Measurements from ENCODE around the gene KLRC3. TPM values are rescaled to one million over a fixed set of nuclear protein-coding genes. Genes with fewer than 3 reads are reported as not detected.
"Not testable (repeated sequence)": the region's sequence is repeated elsewhere in the genome, so short reads cannot be mapped to it uniquely, and the experiment has no call there.

KLRC3 gene
- total and polyA plus RNA-seq, 4 donors = 0.22 to 2.6 (median 0.44) TPM; not detected in 1

DNA sequence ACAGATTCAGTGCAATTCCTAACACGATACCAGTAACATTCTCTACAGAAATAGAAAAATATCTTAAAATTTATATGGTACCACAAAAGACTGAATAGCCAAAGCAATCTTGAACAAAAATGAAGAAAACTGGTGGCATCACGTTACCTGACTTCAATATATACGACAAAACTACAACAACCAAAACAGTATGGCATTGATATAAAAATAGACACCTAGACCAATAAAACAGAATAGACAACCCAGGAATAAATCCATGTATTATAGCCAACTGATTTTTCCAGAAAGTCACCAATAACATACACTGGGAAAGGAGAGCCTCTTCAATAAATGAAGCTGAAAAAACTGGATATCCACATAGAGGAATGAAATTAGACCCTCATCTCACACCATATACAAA is 36.2 kb downstream of the KLRC3 start:
- no peaks in the 10 kb centered on the region for H3K27me3 ChIP-seq (ENCODE audit: control insufficient read depth in 3 of 3, insufficient read depth in 3 of 3, low read length in 2 of 3)
- TF ChIP-seq, protein P1, sequence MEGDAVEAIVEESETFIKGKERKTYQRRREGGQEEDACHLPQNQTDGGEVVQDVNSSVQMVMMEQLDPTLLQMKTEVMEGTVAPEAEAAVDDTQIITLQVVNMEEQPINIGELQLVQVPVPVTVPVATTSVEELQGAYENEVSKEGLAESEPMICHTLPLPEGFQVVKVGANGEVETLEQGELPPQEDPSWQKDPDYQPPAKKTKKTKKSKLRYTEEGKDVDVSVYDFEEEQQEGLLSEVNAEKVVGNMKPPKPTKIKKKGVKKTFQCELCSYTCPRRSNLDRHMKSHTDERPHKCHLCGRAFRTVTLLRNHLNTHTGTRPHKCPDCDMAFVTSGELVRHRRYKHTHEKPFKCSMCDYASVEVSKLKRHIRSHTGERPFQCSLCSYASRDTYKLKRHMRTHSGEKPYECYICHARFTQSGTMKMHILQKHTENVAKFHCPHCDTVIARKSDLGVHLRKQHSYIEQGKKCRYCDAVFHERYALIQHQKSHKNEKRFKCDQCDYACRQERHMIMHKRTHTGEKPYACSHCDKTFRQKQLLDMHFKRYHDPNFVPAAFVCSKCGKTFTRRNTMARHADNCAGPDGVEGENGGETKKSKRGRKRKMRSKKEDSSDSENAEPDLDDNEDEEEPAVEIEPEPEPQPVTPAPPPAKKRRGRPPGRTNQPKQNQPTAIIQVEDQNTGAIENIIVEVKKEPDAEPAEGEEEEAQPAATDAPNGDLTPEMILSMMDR (IDR thresholded peaks at IDR 0.05; ENCODE audit: control extremely low read depth, extremely low read depth) = no peak
- no peak for DNase-seq
- no peak for ATAC-seq (ENCODE audit: insufficient read depth, low FRiP score)
- H3K9ac ChIP-seq (ENCODE audit: insufficient read depth in 1 of 2, low read length in 2 of 2) = no peak overlapping the region
- WGBS, 2 donors = 92 to 94% methylated on average over 3 of the region's 3 CpGs
- H3K4me3 ChIP-seq = no peak overlapping the region
- no peaks in the 10 kb centered on the region for H3K4me1 ChIP-seq (ENCODE audit: control insufficient read depth in 5 of 5, insufficient read depth in 5 of 5, low read length in 5 of 5)
- H3K27ac ChIP-seq (ENCODE audit: low read depth in 1 of 2, low read length in 1 of 2) = no peak overlapping the region
- no peaks in the 10 kb centered on the region for H3K9me3 ChIP-seq (ENCODE audit: control insufficient read depth in 4 of 4, insufficient read depth in 3 of 4, low read length in 3 of 4)
- no peaks in the 10 kb centered on the region for H3K36me3 ChIP-seq (ENCODE audit: control insufficient read depth in 4 of 4, insufficient read depth in 4 of 4, low read length in 4 of 4)

DNA sequence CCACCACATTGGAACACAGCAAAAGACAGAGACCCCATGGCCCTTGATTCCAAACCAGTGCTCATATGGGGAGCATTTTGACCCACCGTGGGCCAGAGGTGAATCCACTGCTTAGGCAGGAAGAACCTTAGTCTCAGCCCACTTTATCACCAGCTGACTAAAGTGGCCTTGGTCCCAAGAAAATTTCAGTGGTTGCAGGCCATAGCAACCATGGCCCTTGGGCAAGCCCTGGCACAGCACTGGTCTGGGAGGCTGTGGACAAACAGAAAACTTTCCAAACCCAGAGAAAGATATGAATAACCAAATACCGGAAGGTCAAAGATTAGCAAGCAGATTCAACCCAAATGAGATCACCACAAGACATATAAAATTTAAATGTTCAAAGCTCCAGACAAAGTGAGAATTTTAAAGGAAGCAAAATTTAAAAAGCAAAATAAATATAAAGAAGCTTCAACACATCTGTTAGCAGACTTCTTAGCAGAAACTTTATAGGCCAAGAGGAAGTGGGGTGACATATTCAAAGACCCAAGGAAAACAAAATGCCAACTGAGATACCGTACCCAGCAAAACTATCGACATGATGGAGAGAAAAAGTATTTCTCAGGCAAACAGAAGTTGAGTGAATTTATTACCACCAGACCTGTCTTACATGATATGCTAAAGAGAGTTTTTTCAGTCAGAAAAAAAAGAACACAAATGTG is 38.3 kb downstream of the KLRC3 start:
- DNase-seq = no peak
- WGBS, 2 donors = 85 to 86% methylated on average over 4 of the region's 4 CpGs
- no peaks in the 10 kb centered on the region for H3K9me3 ChIP-seq (ENCODE audit: control insufficient read depth in 4 of 4, insufficient read depth in 3 of 4, low read length in 3 of 4)
- TF ChIP-seq, protein P1 (IDR thresholded peaks at IDR 0.05; ENCODE audit: control extremely low read depth, extremely low read depth) = no peak
- no peak overlapping the region for H3K27ac ChIP-seq (ENCODE audit: low read depth in 1 of 2, low read length in 1 of 2)
- H3K36me3 ChIP-seq (ENCODE audit: control insufficient read depth in 4 of 4, insufficient read depth in 4 of 4, low read length in 4 of 4) = no peaks in the 10 kb centered on the region
- no peaks in the 10 kb centered on the region for H3K27me3 ChIP-seq (ENCODE audit: control insufficient read depth in 3 of 3, insufficient read depth in 3 of 3, low read length in 2 of 3)
- ATAC-seq (ENCODE audit: insufficient read depth, low FRiP score) = no peak
- H3K4me3 ChIP-seq = no peak overlapping the region
- no peaks in the 10 kb centered on the region for H3K4me1 ChIP-seq (ENCODE audit: control insufficient read depth in 5 of 5, insufficient read depth in 5 of 5, low read length in 5 of 5)
- H3K9ac ChIP-seq (ENCODE audit: insufficient read depth in 1 of 2, low read length in 2 of 2) = no peak overlapping the region

DNA sequence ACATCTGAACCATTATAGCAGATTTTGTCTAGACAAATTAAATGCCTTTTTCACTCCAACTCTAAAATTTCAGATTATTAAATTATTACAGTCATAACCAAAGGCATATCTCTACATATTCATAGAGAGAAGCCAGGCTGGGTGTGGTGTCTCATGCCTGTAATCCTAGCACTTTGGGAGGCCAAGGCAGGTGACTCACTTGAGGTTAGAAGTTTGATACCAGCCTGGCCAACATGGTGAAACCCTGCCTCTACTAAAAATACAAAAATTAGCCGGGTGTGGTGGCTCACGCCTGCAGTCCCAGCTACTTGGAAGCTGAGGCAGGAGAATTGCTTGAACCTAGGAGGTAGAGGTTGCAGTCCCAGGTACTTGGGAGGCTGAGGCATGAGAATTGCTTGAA is 41.7 kb downstream of the KLRC3 start:
- not testable (repeated sequence) for H3K9me3 ChIP-seq (ENCODE audit: control insufficient read depth in 4 of 4, insufficient read depth in 3 of 4, low read length in 3 of 4); DNase-seq; ATAC-seq (ENCODE audit: insufficient read depth, low FRiP score); H3K36me3 ChIP-seq (ENCODE audit: control insufficient read depth in 4 of 4, insufficient read depth in 4 of 4, low read length in 4 of 4); H3K4me3 ChIP-seq; H3K27ac ChIP-seq (ENCODE audit: low read depth in 1 of 2, low read length in 1 of 2); H3K9ac ChIP-seq (ENCODE audit: insufficient read depth in 1 of 2, low read length in 2 of 2); H3K4me1 ChIP-seq (ENCODE audit: control insufficient read depth in 5 of 5, insufficient read depth in 5 of 5, low read length in 5 of 5); H3K27me3 ChIP-seq (ENCODE audit: control insufficient read depth in 3 of 3, insufficient read depth in 3 of 3, low read length in 2 of 3)
- 90 to 100% methylated on average over 2 of the region's 2 CpGs for WGBS, 2 donors

DNA sequence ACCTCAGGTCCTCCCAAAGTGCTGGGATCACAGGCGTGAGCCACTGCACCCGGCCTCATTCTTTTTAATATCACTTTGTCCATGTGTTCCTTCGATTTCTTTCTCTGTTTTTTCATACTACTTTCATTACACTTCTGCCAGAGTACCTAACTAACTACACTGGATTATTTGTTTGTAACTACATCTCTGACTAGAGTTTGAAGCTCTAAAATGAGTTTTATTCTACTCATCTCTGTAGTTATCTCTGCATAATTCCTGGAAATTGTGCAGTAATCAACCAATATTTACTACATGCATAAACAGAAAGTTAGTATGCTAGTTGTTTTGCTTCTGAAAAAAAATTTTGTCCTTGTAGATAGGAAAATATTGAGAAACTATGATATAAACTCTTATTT is 45.8 kb downstream of the KLRC3 start:
- ATAC-seq (ENCODE audit: insufficient read depth, low FRiP score) (no peak), DNase-seq (no peak)
- Histone ChIP-seq H3K27me3 (ENCODE audit: control insufficient read depth in 3 of 3, insufficient read depth in 3 of 3, low read length in 2 of 3) (no peaks in the 10 kb centered on the region), H3K4me3 (no peak overlapping the region), H3K4me1 (ENCODE audit: control insufficient read depth in 5 of 5, insufficient read depth in 5 of 5, low read length in 5 of 5) (peaks cover 0 to 4% (median 0%) of the 10 kb centered on the region in 5 donors), H3K36me3 (ENCODE audit: control insufficient read depth in 4 of 4, insufficient read depth in 4 of 4, low read length in 4 of 4) (no peaks in the 10 kb centered on the region), H3K27ac (ENCODE audit: low read depth in 1 of 2, low read length in 1 of 2) (no peak overlapping the region), H3K9ac (ENCODE audit: insufficient read depth in 1 of 2, low read length in 2 of 2) (no peak overlapping the region), H3K9me3 (ENCODE audit: control insufficient read depth in 4 of 4, insufficient read depth in 3 of 4, low read length in 3 of 4) (no peaks in the 10 kb centered on the region)
- TF ChIP-seq, protein P1 (IDR thresholded peaks at IDR 0.05; ENCODE audit: control extremely low read depth, extremely low read depth) = no peak
- WGBS, 2 donors = 89 to 92% methylated on average over 3 of the region's 3 CpGs

All from lung (tissue), 12 donors.